ENCODE results near the gene EIF2S3. TPM values are rescaled to one million over a fixed set of nuclear protein-coding genes. Genes with fewer than 3 reads are reported as not detected.

The EIF2S3 gene
- total and polyA plus RNA-seq, 2 of the 8 experiments (the other 6 are each of a cell fraction or from before 2014, with no cell fraction given): 65.5 to 259 TPM

DNA sequence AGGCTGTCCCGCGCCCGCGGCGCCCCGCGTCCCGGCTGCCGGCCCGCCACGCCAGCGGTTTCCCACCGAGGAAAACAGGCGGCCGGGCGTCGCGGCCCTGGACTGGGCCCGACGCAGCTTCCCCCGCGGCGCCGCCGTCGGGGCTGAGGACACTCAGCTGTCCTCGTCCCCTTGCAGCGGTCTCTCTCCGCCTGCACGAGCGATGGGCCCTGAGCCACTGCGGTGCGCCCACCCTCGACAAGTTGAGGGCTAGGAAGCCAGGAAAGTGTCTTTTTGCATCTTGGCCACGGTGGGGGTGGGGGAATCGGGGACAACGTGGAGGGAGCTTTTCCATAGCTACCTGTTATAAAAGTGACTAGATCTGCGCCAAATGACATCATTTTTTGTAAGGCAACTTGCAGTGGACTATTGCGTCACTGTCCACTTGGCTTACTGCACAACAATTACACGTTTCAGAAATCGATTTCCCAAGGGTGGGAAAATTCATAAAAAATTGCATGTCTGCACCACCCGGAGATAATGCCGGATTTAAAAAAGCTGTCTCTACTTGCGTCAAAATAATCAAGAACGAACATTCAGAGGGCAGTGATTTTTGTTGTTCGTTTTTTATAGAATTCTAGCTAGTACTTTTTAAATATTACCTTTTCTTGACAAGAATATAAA lies 28.9 kb upstream of the EIF2S3 start (continued):
- TF ChIP-seq ASH2L (IDR thresholded peaks at IDR 0.05; ENCODE audit: low read length): peak; percentile 18
- TF ChIP-seq KDM5A (IDR thresholded peaks at IDR 0.05; ENCODE audit: low read length): no peak
- TF ChIP-seq CEBPB (IDR thresholded peaks at IDR 0.05; ENCODE audit: low read depth, low read length): peak; percentile 72
- TF ChIP-seq TAF1 (IDR thresholded peaks at IDR 0.05; ENCODE audit: low read depth, low read length): peak; percentile 66
- TF ChIP-seq PHF8 (conservative IDR thresholded peaks at IDR 0.05; ENCODE audit: low read depth, low read length): peak; percentile 61

Data from H1 (cell line).